Pancreas (tissue), 10 donors: ENCODE data around the gene RABIF. TPM values are rescaled to one million over a fixed set of nuclear protein-coding genes. Genes with fewer than 3 reads are reported as not detected.

Source experiments
- ATAC-seq, 4 donors: fragments of 200-7000 bp; cut with Tn5 transposase; one replicate each; pipeline versions ENCODE4 v1.8.0 to v1.9.1; 2020; ENCODE audit warnings: mild to moderate bottlenecking in 4 of 4, moderate library complexity in 4 of 4
- DNase-seq, 6 donors: peaks; one replicate each; pipeline ENCODE4 v3.0.0-alpha.2; 2020
- FAIRE-seq: peaks from 2 replicates; lab custom pipeline; 2012; peaks lifted over from hg19 to GRCh38; lab: Jason Lieb, UNC
- H3K27ac ChIP-seq, 4 donors: fragments of 200-600 bp; sonication (generic); 1 replicate in 3 of 4; 2 replicates in 1 of 4; pipeline versions ENCODE4 v1.5.0 to v1.8.0; 2020
- H3K27me3 ChIP-seq, 4 donors: fragments of 200-600 bp; one replicate each; pipeline ENCODE4 v1.8.0; 2021
- H3K36me3 ChIP-seq, 3 donors: fragments of 200-600 bp; sonication (generic) in 1 of 3; one replicate each; pipeline versions ENCODE4 v1.5.0 to v1.8.0; 2020 to 2021
- H3K4me1 ChIP-seq, 3 donors: fragments of 200-600 bp; one replicate each; pipeline ENCODE4 v1.8.0; 2021
- H3K4me3 ChIP-seq, 4 donors: fragments of 200-600 bp; sonication (generic) in 2 of 4; one replicate each; pipeline versions ENCODE4 v1.5.0 to v1.8.0; 2020 to 2021
- H3K9me3 ChIP-seq, 4 donors: fragments of 200-600 bp; one replicate each; pipeline ENCODE4 v1.8.0; 2021
- CTCF ChIP-seq, 4 donors: fragments of 200-600 bp; sonication (generic) in 3 of 4; IDR thresholded peaks; one replicate each; pipeline versions ENCODE4 v1.5.0 to v1.8.0; 2021; ENCODE audit warnings: antibody characterized with exemption in 4 of 4
- WGBS, 2 donors: extraction: QIAGEN DNeasy Blood & Tissue Kit; methylation state at CpG; one replicate each; pipeline ENCODE4 v1.1.7; 2013; 5-methylcytosine and 5-hydroxymethylcytosine counted together
- intact Hi-C, 3 donors: fragments of 100-400 bp; cut with DNase I; formaldehyde crosslinking; loops; one replicate each; pipeline versions ENCODE4 v1.11.1 to v1.14.2; 2022
- polyA plus RNA-seq, 2 donors: library from polyadenylated mRNA; stranded (reverse); fragments of 200-250 nt; gene quantifications; one replicate each; pipeline ENCODE4 v1.2.3, GENCODE V29; 2013
- total RNA-seq, 6 donors: library from RNA; stranded (reverse); fragmentation: NEBNext Ultra II Directional in 4 of 6; extraction: Animal tissue kit (Norgen Biotek cat#: 25700) in 4 of 6; gene quantifications; one replicate each; pipeline versions ENCODE4 v1.2.1 to v1.2.4, GENCODE V29; 2021 to 2023
- donor health status: healthy with polysubstance abuse.
- donor health status: DM: no; HTN: no; CAD: no; lungs with moderate emphysema.
- donor health status: DM: no; HTN: no; CAD: no.
- donor health status: control.
- donor health status: control.
- donor health status: Bipolar disorder and iron deficiency.
- donor health status: DM: yes; HTN: yes; CAD: no.
- donor health status: DM: no; HTN: no; CAD: no.
- donor health status: DM: no; HTN: no; CAD: no.
- donor health status: DM: yes; HTN: yes; CAD: no.

Gene RABIF
- total and polyA plus RNA-seq, 8 donors = 1.7 to 3.9 (median 2.5) TPM

GRCh38 chr1:202837746-202838262 is 51.1 kb downstream of the RABIF start:
- H3K9me3 ChIP-seq = no peaks in the 10 kb centered on the region
- no peak overlapping the region for H3K27ac ChIP-seq
- H3K36me3 ChIP-seq = no peaks in the 10 kb centered on the region
- intact Hi-C loops = no loop called here
- H3K27me3 ChIP-seq = no peaks in the 10 kb centered on the region
- no peak overlapping the region for H3K4me3 ChIP-seq
- FAIRE-seq (no peak), DNase-seq (no peak), ATAC-seq (no peak)
- WGBS, 2 donors = 70 to 73% methylated on average over 5 of the region's 5 CpGs
- H3K4me1 ChIP-seq = no peaks in the 10 kb centered on the region
- TF ChIP-seq CTCF (IDR thresholded peaks at IDR 0.05) = no peak

DNA sequence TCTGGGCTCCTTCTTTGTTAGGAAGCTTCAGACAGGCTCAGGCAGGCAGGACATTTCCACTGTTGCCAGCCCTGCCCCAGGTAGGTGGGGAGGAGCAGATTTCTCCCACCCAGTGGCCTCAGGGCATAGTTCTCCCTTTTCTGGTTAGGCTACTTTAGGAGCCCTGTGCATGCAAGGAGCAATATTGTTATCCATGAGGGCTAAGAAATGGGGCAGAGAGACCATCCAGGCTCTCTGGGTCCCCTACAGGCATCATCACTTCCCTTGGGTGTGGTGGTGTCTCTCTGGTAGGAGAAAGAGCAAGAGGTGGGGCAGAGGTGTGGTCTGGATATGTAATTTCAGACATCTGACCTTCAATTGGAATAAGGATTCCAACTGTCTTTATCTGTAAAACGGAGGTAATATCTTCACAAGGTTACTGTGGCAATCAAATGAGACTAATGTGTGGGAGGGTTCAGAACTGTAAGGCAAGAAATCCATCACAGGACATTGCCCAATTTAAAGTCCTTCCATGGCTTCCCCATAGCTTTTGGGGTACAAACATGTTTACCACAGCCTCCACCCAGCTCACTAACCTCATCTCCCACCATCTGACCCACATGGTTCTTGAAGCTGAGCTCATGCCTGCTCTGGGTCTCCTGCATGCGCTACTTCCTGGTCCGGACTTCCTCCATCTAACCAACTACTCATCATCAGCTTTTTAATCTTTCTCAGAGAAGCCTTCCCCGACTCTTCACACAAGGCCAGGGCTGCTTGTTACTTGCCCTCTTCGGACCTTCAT is 52.1 kb downstream of the RABIF start:
- H3K4me1 ChIP-seq = no peaks in the 10 kb centered on the region
- 57 to 60% methylated on average over 5 of the region's 5 CpGs for WGBS, 2 donors
- intact Hi-C loops = no loop called here
- peak in 1 of 4 donors; percentile 44 for ATAC-seq
- H3K4me3 ChIP-seq = no peak overlapping the region
- H3K36me3 ChIP-seq = no peaks in the 10 kb centered on the region
- no peak for TF ChIP-seq CTCF (IDR thresholded peaks at IDR 0.05)
- no peaks in the 10 kb centered on the region for H3K9me3 ChIP-seq
- no peak for DNase-seq
- no peak overlapping the region for H3K27ac ChIP-seq
- FAIRE-seq = no peak
- no peaks in the 10 kb centered on the region for H3K27me3 ChIP-seq

DNA sequence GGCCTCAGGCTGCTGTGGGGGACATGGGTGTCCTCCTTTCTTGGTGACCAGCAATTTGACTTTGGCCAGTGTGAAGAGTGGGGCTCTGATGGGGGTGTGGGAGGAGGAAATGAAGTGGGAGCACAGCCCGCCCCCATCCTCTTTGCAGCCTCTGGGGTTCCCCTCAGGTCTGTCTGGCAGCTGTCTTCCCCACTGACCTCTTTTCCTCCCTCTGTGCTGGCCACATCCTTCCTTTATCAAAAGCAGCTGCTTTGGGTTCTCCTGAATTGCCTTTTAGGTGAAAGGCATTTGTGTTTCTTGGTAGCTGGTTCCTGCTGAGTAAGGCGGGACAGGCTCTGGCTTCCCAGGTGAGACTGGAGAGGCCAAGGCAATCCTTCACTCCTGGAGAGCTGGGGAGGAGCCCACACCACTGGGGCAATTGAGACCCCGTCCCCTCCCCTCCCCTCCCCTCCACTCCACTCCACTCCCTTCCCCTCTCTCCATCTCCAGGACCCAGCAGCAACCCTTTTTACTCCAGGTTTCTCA is 53.3 kb downstream of the RABIF start:
- intact Hi-C loops = no loop called here
- no peak for DNase-seq
- H3K27me3 ChIP-seq = no peaks in the 10 kb centered on the region
- H3K36me3 ChIP-seq = no peaks in the 10 kb centered on the region
- TF ChIP-seq CTCF (IDR thresholded peaks at IDR 0.05) = no peak
- no peak overlapping the region for H3K4me3 ChIP-seq
- FAIRE-seq = no peak
- no peaks in the 10 kb centered on the region for H3K9me3 ChIP-seq
- no peak overlapping the region for H3K27ac ChIP-seq
- H3K4me1 ChIP-seq = no peaks in the 10 kb centered on the region
- whole genome bisulfite sequencing, 2 donors = 49 to 50% methylated on average over 3 of the region's 3 CpGs
- ATAC-seq = no peak

DNA sequence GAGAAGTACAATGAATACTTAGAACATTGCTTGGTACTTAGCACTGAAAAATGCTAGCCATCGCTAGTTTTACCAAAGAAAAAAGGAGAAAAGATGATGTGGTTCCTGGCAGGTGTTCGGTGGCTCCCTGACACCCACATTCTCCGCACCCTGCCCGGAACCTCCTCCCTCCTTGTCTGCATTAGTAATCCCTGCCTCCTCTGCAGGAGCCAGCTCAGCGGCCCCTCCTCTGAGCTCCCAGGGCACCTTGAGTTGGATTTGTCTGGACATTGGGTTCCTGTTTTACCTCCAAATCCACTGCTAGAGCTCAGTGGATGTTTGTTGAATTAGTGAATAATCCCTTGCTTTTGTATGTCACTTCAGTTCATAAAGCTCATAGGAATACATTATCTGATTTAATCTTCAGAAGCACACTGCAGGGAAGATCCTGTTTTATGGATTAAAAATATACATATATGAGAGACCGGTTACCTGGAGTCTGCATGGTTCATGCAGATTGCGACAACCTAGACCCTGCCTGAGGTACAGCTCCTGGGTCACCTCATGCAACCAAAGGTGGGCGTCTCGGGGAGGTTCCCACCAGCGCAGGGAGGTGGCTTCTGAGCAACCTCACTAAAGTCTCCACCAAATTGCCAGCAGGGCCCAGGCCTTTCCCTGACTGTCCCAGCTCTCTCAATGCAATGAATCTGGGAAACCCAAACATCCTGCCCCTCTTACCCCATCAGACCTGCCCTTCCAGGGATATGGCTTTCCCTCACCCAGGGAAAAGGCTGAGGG is 54.0 kb downstream of the RABIF start:
- H3K27me3 ChIP-seq = no peaks in the 10 kb centered on the region
- H3K27ac ChIP-seq = no peak overlapping the region
- H3K4me3 ChIP-seq = no peak overlapping the region
- ATAC-seq = no peak
- WGBS, 2 donors = 74 to 83% methylated on average over 10 of the region's 10 CpGs
- no peaks in the 10 kb centered on the region for H3K36me3 ChIP-seq
- DNase-seq = no peak
- FAIRE-seq = no peak
- TF ChIP-seq CTCF (IDR thresholded peaks at IDR 0.05) = no peak
- H3K9me3 ChIP-seq = no peaks in the 10 kb centered on the region
- intact Hi-C loops = no loop called here
- no peaks in the 10 kb centered on the region for H3K4me1 ChIP-seq
